HepG2 (cell line): Measurements from ENCODE around the gene LARP1. TPM values are rescaled to one million over a fixed set of nuclear protein-coding genes. Genes with fewer than 3 reads are reported as not detected.

ENCODE experiments used
- DPF2 ChIP-seq: sonication (generic); formaldehyde crosslinking; IDR thresholded peaks from 2 replicates; pipeline ENCODE4 v1.4.0; 2020; ENCODE audit warnings: mild to moderate bottlenecking, low read depth, missing genetic modification reagents, borderline replicate concordance
- FOSL2 ChIP-seq: sonication (generic); formaldehyde crosslinking; IDR thresholded peaks from 2 replicates; pipeline ENCODE4 v1.4.0; 2020; ENCODE audit warnings: missing genetic modification reagents
- GTF3A ChIP-seq: sonication (generic); formaldehyde crosslinking; conservative IDR thresholded peaks from 2 replicates; pipeline ENCODE4 v1.4.0; 2020; ENCODE audit warnings: mild to moderate bottlenecking, missing genetic modification reagents
- JUNB ChIP-seq: sonication (generic); formaldehyde crosslinking; IDR thresholded peaks from 2 replicates; pipeline ENCODE4 v1.8.0; 2022; ENCODE audit warnings: missing genetic modification reagents, mild to moderate bottlenecking, borderline replicate concordance
- KLF12 ChIP-seq: sonication (generic); formaldehyde crosslinking; IDR thresholded peaks from 2 replicates; pipeline ENCODE4 v1.4.0; 2020; ENCODE audit warnings: missing genetic modification reagents, borderline replicate concordance
- KLF9 ChIP-seq: IDR thresholded peaks from 2 replicates; pipeline ENCODE4 v1.6.1; 2016; ENCODE audit warnings: low read depth
- MYNN ChIP-seq: sonication (generic); formaldehyde crosslinking; IDR thresholded peaks from 2 replicates; pipeline ENCODE4 v1.4.0; 2020; ENCODE audit warnings: mild to moderate bottlenecking, low read depth, missing genetic modification reagents
- NFRKB ChIP-seq: fragments of 450-650 bp; IDR thresholded peaks from 2 replicates; pipeline ENCODE4 v1.6.1; 2017
- NFYB ChIP-seq: sonication (generic); formaldehyde crosslinking; IDR thresholded peaks from 2 replicates; pipeline ENCODE4 v1.4.0; 2020; ENCODE audit warnings: missing genetic modification reagents
- NKX3-1 ChIP-seq: sonication (generic); formaldehyde crosslinking; IDR thresholded peaks from 2 replicates; pipeline ENCODE4 v1.5.0; 2020; ENCODE audit warnings: missing genetic modification reagents
- POLR2G ChIP-seq: fragments of 200-400 bp; formaldehyde crosslinking; IDR thresholded peaks from 2 replicates; pipeline ENCODE4 v1.6.1; 2018; ENCODE audit warnings: mild to moderate bottlenecking, low read depth, low read length, moderate library complexity
- PPARG ChIP-seq: conservative IDR thresholded peaks from 2 replicates; pipeline ENCODE4 v1.6.1; 2016; ENCODE audit warnings: missing biosample characterization, missing genetic modification reagents
- SALL1 ChIP-seq: sonication (generic); formaldehyde crosslinking; IDR thresholded peaks from 2 replicates; pipeline ENCODE4 v1.8.0; 2022; ENCODE audit warnings: mild to moderate bottlenecking, missing genetic modification reagents
- SIN3B ChIP-seq: fragments of 150-350 bp; IDR thresholded peaks from 2 replicates; pipeline ENCODE4 v1.6.1; 2014; ENCODE audit warnings: low read length
- ZBTB3 ChIP-seq: sonication (generic); formaldehyde crosslinking; IDR thresholded peaks from 2 replicates; pipeline ENCODE4 v1.4.0; 2020; ENCODE audit warnings: low read depth, mild to moderate bottlenecking, moderate library complexity, missing genetic modification reagents, borderline replicate concordance
- ZNF253 ChIP-seq: sonication (generic); formaldehyde crosslinking; IDR thresholded peaks from 2 replicates; pipeline ENCODE4 v1.8.0; 2022; ENCODE audit warnings: mild to moderate bottlenecking, missing genetic modification reagents, borderline replicate concordance
- ZNF276 ChIP-seq: sonication (generic); formaldehyde crosslinking; IDR thresholded peaks from 2 replicates; pipeline ENCODE4 v1.4.0; 2020; ENCODE audit warnings: mild to moderate bottlenecking, low read depth, missing genetic modification reagents
- ZNF550 ChIP-seq: sonication (generic); formaldehyde crosslinking; IDR thresholded peaks from 2 replicates; pipeline ENCODE4 v1.4.0; 2020; ENCODE audit warnings: mild to moderate bottlenecking, missing genetic modification reagents, borderline replicate concordance
- ZNF644 ChIP-seq: IDR thresholded peaks from 2 replicates; pipeline ENCODE4 v1.6.1; 2016; ENCODE audit warnings: low read depth
- ZNF790 ChIP-seq: sonication (generic); formaldehyde crosslinking; IDR thresholded peaks from 2 replicates; pipeline ENCODE4 v1.8.0; 2022; ENCODE audit warnings: missing genetic modification reagents, mild to moderate bottlenecking, borderline replicate concordance
- ZNF816 ChIP-seq: sonication (generic); formaldehyde crosslinking; IDR thresholded peaks from 2 replicates; pipeline ENCODE4 v1.8.0; 2022; ENCODE audit warnings: missing genetic modification reagents, mild to moderate bottlenecking, borderline replicate concordance
- ZSCAN31 ChIP-seq: sonication (generic); formaldehyde crosslinking; IDR thresholded peaks from 2 replicates; pipeline ENCODE4 v1.5.0; 2020; ENCODE audit warnings: low read depth, mild to moderate bottlenecking, missing genetic modification reagents
- polyA plus RNA-seq, 8 experiments: library from polyadenylated mRNA; depleted of rRNA in 3 of 8; stranded (reverse) in 7 of 8; unstranded in 1 of 8; fragments of >200 nt; fragmentation: Illumina TruSeq in 4 of 8; extraction: Trizol in 4 of 8; gene quantifications; 2 replicates each; pipeline versions ENCODE4 v1.2.1 to v1.2.3, GENCODE V29; 2011 to 2016; ENCODE audit warnings: low read depth in 4 of 8, missing spikeins in 1 of 8, mixed read lengths in 1 of 8; ENCODE audit not compliant: insufficient read depth in 1 of 8
- total RNA-seq, 5 experiments: library from RNA; depleted of rRNA; stranded (reverse); fragments of >200 nt; fragmentation: Illumina TruSeq; extraction: Trizol; gene quantifications; 2 replicates each; pipeline ENCODE4 v1.2.3, GENCODE V29; 2016; ENCODE audit warnings: low read depth in 1 of 5
- TF ChIP-seq, protein P1 (sequence below): sonication (generic); formaldehyde crosslinking; IDR thresholded peaks from 2 replicates; pipeline ENCODE4 v1.8.1; 2022; ENCODE audit warnings: mild to moderate bottlenecking, missing genetic modification reagents
- TF ChIP-seq, protein P2 (sequence below): conservative IDR thresholded peaks from 2 replicates; pipeline ENCODE4 v1.6.1; 2018; ENCODE audit warnings: missing genetic modification reagents
- TF ChIP-seq, protein P3 (sequence below): sonication (generic); formaldehyde crosslinking; IDR thresholded peaks from 2 replicates; pipeline ENCODE4 v1.4.0; 2020; ENCODE audit warnings: missing genetic modification reagents

The LARP1 gene
- total and polyA plus RNA-seq, 2 of the 13 experiments (the other 11 are each of a cell fraction or from before 2014, with no cell fraction given): 45.2 to 61.4 TPM

DNA sequence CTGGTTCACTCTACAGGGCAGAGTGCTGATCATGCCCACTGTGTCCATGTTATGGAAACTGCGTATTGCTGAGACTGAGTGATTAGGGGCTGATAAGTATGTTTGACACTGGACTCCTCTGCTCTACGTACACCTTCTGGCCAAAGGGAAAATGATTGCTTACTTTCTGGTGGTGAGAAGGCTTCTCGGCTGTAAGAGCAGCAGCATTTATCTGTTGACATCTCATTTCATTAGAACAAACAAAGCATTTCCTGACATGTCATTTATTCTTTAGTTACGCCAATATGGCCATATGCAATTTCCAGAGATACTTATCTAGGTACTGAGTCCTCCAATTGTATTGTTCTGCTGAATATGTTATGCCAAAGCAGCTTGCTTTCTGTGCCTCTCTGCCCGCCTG is 89.6 kb downstream of the LARP1 start (continued):
- TF ChIP-seq POLR2G (no peak), NFRKB (no peak), NKX3-1 (CRISPR knock-in tag) (no peak), ZNF550 (CRISPR knock-in tag) (no peak), JUNB (CRISPR knock-in tag) (no peak), ZNF644 (CRISPR knock-in tag) (0 out of 2 replicates have a peak, but pooled peaks have one; percentile 19), MYNN (no peak), FOSL2 (CRISPR knock-in tag) (no peak), KLF9 (CRISPR knock-in tag) (no peak), ZNF276 (CRISPR knock-in tag) (no peak), DPF2 (0 out of 2 replicates have a peak, but pooled peaks have one; percentile 44), GTF3A (CRISPR knock-in tag) (no peak), ZNF790 (CRISPR knock-in tag) (no peak), KLF12 (CRISPR knock-in tag) (no peak), ZNF253 (CRISPR knock-in tag) (no peak), SALL1 (CRISPR knock-in tag) (peak; percentile 73; the same call in 1 of the 2 replicates), ZNF816 (CRISPR knock-in tag) (no peak), PPARG (CRISPR knock-in tag) (peak; percentile 49; the same call in 1 of the 2 replicates), SIN3B (no peak), ZSCAN31 (CRISPR knock-in tag) (no peak), NFYB (CRISPR knock-in tag) (no peak), ZBTB3 (CRISPR knock-in tag) (no peak)
- TF ChIP-seq, protein P1, sequence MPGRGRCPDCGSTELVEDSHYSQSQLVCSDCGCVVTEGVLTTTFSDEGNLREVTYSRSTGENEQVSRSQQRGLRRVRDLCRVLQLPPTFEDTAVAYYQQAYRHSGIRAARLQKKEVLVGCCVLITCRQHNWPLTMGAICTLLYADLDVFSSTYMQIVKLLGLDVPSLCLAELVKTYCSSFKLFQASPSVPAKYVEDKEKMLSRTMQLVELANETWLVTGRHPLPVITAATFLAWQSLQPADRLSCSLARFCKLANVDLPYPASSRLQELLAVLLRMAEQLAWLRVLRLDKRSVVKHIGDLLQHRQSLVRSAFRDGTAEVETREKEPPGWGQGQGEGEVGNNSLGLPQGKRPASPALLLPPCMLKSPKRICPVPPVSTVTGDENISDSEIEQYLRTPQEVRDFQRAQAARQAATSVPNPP: no peak
- TF ChIP-seq, protein P2, sequence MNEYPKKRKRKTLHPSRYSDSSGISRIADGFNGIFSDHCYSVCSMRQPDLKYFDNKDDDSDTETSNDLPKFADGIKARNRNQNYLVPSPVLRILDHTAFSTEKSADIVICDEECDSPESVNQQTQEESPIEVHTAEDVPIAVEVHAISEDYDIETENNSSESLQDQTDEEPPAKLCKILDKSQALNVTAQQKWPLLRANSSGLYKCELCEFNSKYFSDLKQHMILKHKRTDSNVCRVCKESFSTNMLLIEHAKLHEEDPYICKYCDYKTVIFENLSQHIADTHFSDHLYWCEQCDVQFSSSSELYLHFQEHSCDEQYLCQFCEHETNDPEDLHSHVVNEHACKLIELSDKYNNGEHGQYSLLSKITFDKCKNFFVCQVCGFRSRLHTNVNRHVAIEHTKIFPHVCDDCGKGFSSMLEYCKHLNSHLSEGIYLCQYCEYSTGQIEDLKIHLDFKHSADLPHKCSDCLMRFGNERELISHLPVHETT: no peak
- TF ChIP-seq, protein P3, sequence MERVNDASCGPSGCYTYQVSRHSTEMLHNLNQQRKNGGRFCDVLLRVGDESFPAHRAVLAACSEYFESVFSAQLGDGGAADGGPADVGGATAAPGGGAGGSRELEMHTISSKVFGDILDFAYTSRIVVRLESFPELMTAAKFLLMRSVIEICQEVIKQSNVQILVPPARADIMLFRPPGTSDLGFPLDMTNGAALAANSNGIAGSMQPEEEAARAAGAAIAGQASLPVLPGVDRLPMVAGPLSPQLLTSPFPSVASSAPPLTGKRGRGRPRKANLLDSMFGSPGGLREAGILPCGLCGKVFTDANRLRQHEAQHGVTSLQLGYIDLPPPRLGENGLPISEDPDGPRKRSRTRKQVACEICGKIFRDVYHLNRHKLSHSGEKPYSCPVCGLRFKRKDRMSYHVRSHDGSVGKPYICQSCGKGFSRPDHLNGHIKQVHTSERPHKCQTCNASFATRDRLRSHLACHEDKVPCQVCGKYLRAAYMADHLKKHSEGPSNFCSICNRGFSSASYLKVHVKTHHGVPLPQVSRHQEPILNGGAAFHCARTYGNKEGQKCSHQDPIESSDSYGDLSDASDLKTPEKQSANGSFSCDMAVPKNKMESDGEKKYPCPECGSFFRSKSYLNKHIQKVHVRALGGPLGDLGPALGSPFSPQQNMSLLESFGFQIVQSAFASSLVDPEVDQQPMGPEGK (CRISPR knock-in tag): 0 out of 2 replicates have a peak, but pooled peaks have one; percentile 12
